K562 (cell line): ENCODE results near the gene GCDH. TPM values are rescaled to one million over a fixed set of nuclear protein-coding genes. Genes with fewer than 3 reads are reported as not detected.

Source experiments
- BRCA1 ChIP-seq, 2 experiments: fragments of 450-650 bp in 1 of 2; sonication (generic) in 1 of 2; formaldehyde crosslinking in 1 of 2; IDR thresholded peaks; 2 replicates each; pipeline versions ENCODE4 v1.5.0 to v1.6.1; 2017 to 2020; ENCODE audit warnings: mild to moderate bottlenecking in 1 of 2, missing genetic modification reagents in 1 of 2
- FOXM1 ChIP-seq, 2 experiments: fragments of 450-650 bp in 1 of 2; sonication (generic) in 1 of 2; formaldehyde crosslinking in 1 of 2; IDR thresholded peaks; 2 replicates each; pipeline versions ENCODE4 v1.6.1 to v1.9.0; 2017 to 2022; ENCODE audit warnings: low read depth in 2 of 2, mild to moderate bottlenecking in 2 of 2, missing genetic modification reagents in 1 of 2, moderate library complexity in 1 of 2
- GTF2A2 ChIP-seq: IDR thresholded peaks from 2 replicates; pipeline ENCODE4 v1.6.1; 2016; ENCODE audit warnings: mild to moderate bottlenecking, missing genetic modification characterization, missing compliant biosample characterization
- PCBP1 ChIP-seq: fragments of 200-400 bp; formaldehyde crosslinking; IDR thresholded peaks from 2 replicates; pipeline ENCODE4 v1.6.1; 2018; ENCODE audit warnings: mild to moderate bottlenecking, low read depth, low read length; ENCODE audit not compliant: poor library complexity, severe bottlenecking
- RBM14 ChIP-seq: fragments of 200-400 bp; formaldehyde crosslinking; IDR thresholded peaks from 2 replicates; pipeline ENCODE4 v1.6.1; 2018; ENCODE audit warnings: low read depth, mild to moderate bottlenecking, low read length, moderate library complexity, borderline replicate concordance; ENCODE audit not compliant: insufficient read depth
- RCOR1 ChIP-seq, 2 experiments: IDR thresholded peaks; 2 replicates each; pipeline ENCODE4 v1.6.1; 2012; ENCODE audit warnings: low read depth in 2 of 2, low read length in 2 of 2, borderline replicate concordance in 1 of 2, improper control_type of control experiment in 1 of 2
- SMAD3 ChIP-seq: fragments of 450-650 bp; formaldehyde crosslinking; conservative IDR thresholded peaks from 2 replicates; pipeline ENCODE4 v1.4.0; 2020; ENCODE audit warnings: mild to moderate bottlenecking
- TARDBP ChIP-seq: fragments of 450-650 bp; IDR thresholded peaks from 2 replicates; pipeline ENCODE4 v1.6.1; 2016
- TCFL5 ChIP-seq: fragments of 250-450 bp; sonication (Bioruptor Pico); conservative IDR thresholded peaks from 2 replicates; pipeline ENCODE4 v1.6.1; 2021; ENCODE audit warnings: mild to moderate bottlenecking, moderate library complexity, matching md5 sums
- TEAD1 ChIP-seq, 2 experiments: fragments of 450-650 bp in 1 of 2; sonication (generic) in 1 of 2; formaldehyde crosslinking; IDR thresholded peaks; 2 replicates each; pipeline versions ENCODE4 v1.4.0 to v1.8.0; 2020 to 2022; ENCODE audit warnings: mild to moderate bottlenecking in 2 of 2, missing genetic modification reagents in 1 of 2
- TFAM ChIP-seq: fragments of 250-450 bp; sonication (Bioruptor Pico); conservative IDR thresholded peaks from 2 replicates; pipeline ENCODE4 v1.5.0; 2021; ENCODE audit warnings: mild to moderate bottlenecking, moderate library complexity
- ZNF239 ChIP-seq: fragments of 250-450 bp; sonication (Bioruptor Pico); IDR thresholded peaks from 2 replicates; pipeline ENCODE4 v1.4.0; 2020; ENCODE audit warnings: mild to moderate bottlenecking
- ZNF354B ChIP-seq: fragments of 250-450 bp; sonication (Bioruptor Pico); IDR thresholded peaks from 2 replicates; pipeline ENCODE4 v1.4.0; 2020
- ZNF445 ChIP-seq: fragments of 250-450 bp; sonication (Bioruptor Pico); IDR thresholded peaks from 2 replicates; pipeline ENCODE4 v1.4.0; 2020; ENCODE audit warnings: low read depth, mild to moderate bottlenecking, moderate library complexity
- ZNF583 ChIP-seq: fragments of 250-450 bp; sonication (Bioruptor Pico); IDR thresholded peaks from 2 replicates; pipeline ENCODE4 v1.4.0; 2020
- polyA plus RNA-seq, 8 experiments: library from polyadenylated mRNA; depleted of rRNA in 4 of 8; stranded (reverse) in 5 of 8; unstranded in 3 of 8; fragments of >200 nt; fragmentation: Nextera tagmentation in 2 of 8; fragmentation: Illumina TruSeq in 1 of 8; extraction: Ambion mirVana in 2 of 8; extraction: Trizol in 1 of 8; gene quantifications; 2 replicates each; pipeline versions ENCODE4 v1.2.1 to v1.2.3, GENCODE V29; 2011 to 2014; ENCODE audit warnings: inconsistent platforms in 1 of 8, missing spikeins in 1 of 8
- total RNA-seq, 7 experiments: library from RNA; depleted of rRNA in 6 of 7; stranded (reverse); fragments of >200 nt in 6 of 7; fragmentation: Illumina TruSeq in 2 of 7; extraction: Trizol in 2 of 7; gene quantifications; 2 replicates each; pipeline versions ENCODE4 v1.2.1 to v1.2.3, GENCODE V29; 2011 to 2021; ENCODE audit warnings: low replicate concordance in 1 of 7
- TF ChIP-seq, protein P1 (sequence below): fragments of 450-650 bp; IDR thresholded peaks from 2 replicates; pipeline ENCODE4 v1.6.1; 2016; ENCODE audit warnings: low read depth, mild to moderate bottlenecking, moderate library complexity
- TF ChIP-seq, protein P2 (sequence below): sonication (generic); formaldehyde crosslinking; IDR thresholded peaks from 2 replicates; pipeline ENCODE4 v1.8.0; 2022; ENCODE audit warnings: missing genetic modification reagents, mild to moderate bottlenecking, moderate library complexity, borderline replicate concordance
- TF ChIP-seq, protein P3 (sequence below): fragments of 450-650 bp; conservative IDR thresholded peaks from 2 replicates; pipeline ENCODE4 v1.6.1; 2016; ENCODE audit warnings: missing genetic modification characterization, low read depth, mild to moderate bottlenecking, missing compliant biosample characterization, moderate library complexity
- TF ChIP-seq, protein P4 (sequence below): sonication (generic); formaldehyde crosslinking; IDR thresholded peaks from 2 replicates; pipeline ENCODE4 v1.8.1; 2023; ENCODE audit warnings: mild to moderate bottlenecking, missing genetic modification reagents, moderate library complexity
- TF ChIP-seq, protein P5 (sequence below): fragments of 450-650 bp; formaldehyde crosslinking; conservative IDR thresholded peaks from 2 replicates; pipeline ENCODE4 v1.4.0; 2022; ENCODE audit warnings: mild to moderate bottlenecking, missing genetic modification characterization
- TF ChIP-seq, protein P6 (sequence below): fragments of 250-450 bp; sonication (Bioruptor Pico); IDR thresholded peaks from 2 replicates; pipeline ENCODE4 v1.4.0; 2020

The GCDH gene
- total and polyA plus RNA-seq, 9 of the 15 experiments (the other 6 are each of a cell fraction or from before 2014, with no cell fraction given), result 2.9 to 50.8 (median 19.1) TPM

DNA sequence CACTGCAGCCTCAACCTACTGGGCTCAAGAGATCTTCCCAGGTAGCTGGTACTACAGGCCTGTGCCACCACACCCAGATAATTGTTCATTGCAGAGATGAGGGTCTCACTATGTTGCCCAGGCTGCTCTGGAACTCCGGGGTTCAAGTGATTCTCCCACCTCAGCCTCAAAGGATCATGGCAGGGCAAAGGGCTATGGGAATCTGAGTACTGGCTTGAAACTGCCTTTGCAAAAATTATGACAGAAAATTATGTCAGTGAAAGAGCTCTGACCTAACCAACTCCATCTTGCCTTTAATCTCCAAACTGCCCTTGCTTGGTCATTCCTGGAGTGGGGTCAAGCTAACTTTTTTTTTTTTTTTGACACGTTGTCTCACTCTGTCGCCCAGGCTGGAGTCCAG is 8.4 kb upstream of the GCDH start (continued):
- TF ChIP-seq ZNF239 (CRISPR knock-in tag) (peak; percentile 44; the same call in 1 of the 2 replicates), GTF2A2 (tag) (peak; percentile 80), TARDBP (no peak), RBM14 (no peak), RCOR1 (IDR thresholded peaks at IDR 0.05; ENCODE audit: borderline replicate concordance in 1 of 2, low read depth in 2 of 2, low read length in 2 of 2) (no peak), SMAD3 (CRISPR knock-in tag) (no peak), ZNF445 (CRISPR knock-in tag) (peak; percentile 72; the same call in 1 of the 2 replicates), TCFL5 (CRISPR knock-in tag) (0 out of 2 replicates have a peak, but pooled peaks have one; percentile 41), TEAD1 (CRISPR knock-in tag; IDR thresholded peaks at IDR 0.05) (peak in 1 of 2 experiments; percentile 63; a peak in 1 of 4 replicates), BRCA1 (IDR thresholded peaks at IDR 0.05) (no peak), BRCA1 (CRISPR knock-in tag; IDR thresholded peaks at IDR 0.05) (no peak), PCBP1 (no peak), ZNF583 (peak; percentile 92), FOXM1 (IDR thresholded peaks at IDR 0.05; ENCODE audit: low read depth) (no peak), FOXM1 (CRISPR knock-in tag; IDR thresholded peaks at IDR 0.05; ENCODE audit: low read depth) (no peak), ZNF354B (0 out of 2 replicates have a peak, but pooled peaks have one; percentile 37), TFAM (CRISPR knock-in tag) (no peak)
- TF ChIP-seq, protein P1, sequence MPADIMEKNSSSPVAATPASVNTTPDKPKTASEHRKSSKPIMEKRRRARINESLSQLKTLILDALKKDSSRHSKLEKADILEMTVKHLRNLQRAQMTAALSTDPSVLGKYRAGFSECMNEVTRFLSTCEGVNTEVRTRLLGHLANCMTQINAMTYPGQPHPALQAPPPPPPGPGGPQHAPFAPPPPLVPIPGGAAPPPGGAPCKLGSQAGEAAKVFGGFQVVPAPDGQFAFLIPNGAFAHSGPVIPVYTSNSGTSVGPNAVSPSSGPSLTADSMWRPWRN, result no peak
- TF ChIP-seq, protein P2, sequence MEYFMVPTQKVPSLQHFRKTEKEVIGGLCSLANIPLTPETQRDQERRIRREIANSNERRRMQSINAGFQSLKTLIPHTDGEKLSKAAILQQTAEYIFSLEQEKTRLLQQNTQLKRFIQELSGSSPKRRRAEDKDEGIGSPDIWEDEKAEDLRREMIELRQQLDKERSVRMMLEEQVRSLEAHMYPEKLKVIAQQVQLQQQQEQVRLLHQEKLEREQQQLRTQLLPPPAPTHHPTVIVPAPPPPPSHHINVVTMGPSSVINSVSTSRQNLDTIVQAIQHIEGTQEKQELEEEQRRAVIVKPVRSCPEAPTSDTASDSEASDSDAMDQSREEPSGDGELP (CRISPR knock-in tag), result no peak
- TF ChIP-seq, protein P3, sequence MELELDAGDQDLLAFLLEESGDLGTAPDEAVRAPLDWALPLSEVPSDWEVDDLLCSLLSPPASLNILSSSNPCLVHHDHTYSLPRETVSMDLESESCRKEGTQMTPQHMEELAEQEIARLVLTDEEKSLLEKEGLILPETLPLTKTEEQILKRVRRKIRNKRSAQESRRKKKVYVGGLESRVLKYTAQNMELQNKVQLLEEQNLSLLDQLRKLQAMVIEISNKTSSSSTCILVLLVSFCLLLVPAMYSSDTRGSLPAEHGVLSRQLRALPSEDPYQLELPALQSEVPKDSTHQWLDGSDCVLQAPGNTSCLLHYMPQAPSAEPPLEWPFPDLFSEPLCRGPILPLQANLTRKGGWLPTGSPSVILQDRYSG (tag), result peak; percentile 92
- TF ChIP-seq, protein P4, sequence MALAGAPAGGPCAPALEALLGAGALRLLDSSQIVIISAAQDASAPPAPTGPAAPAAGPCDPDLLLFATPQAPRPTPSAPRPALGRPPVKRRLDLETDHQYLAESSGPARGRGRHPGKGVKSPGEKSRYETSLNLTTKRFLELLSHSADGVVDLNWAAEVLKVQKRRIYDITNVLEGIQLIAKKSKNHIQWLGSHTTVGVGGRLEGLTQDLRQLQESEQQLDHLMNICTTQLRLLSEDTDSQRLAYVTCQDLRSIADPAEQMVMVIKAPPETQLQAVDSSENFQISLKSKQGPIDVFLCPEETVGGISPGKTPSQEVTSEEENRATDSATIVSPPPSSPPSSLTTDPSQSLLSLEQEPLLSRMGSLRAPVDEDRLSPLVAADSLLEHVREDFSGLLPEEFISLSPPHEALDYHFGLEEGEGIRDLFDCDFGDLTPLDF (CRISPR knock-in tag), result no peak
- TF ChIP-seq, protein P5, sequence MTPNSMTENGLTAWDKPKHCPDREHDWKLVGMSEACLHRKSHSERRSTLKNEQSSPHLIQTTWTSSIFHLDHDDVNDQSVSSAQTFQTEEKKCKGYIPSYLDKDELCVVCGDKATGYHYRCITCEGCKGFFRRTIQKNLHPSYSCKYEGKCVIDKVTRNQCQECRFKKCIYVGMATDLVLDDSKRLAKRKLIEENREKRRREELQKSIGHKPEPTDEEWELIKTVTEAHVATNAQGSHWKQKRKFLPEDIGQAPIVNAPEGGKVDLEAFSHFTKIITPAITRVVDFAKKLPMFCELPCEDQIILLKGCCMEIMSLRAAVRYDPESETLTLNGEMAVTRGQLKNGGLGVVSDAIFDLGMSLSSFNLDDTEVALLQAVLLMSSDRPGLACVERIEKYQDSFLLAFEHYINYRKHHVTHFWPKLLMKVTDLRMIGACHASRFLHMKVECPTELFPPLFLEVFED (CRISPR knock-in tag), result 0 out of 2 replicates have a peak, but pooled peaks have one; percentile 34
- TF ChIP-seq, protein P6, sequence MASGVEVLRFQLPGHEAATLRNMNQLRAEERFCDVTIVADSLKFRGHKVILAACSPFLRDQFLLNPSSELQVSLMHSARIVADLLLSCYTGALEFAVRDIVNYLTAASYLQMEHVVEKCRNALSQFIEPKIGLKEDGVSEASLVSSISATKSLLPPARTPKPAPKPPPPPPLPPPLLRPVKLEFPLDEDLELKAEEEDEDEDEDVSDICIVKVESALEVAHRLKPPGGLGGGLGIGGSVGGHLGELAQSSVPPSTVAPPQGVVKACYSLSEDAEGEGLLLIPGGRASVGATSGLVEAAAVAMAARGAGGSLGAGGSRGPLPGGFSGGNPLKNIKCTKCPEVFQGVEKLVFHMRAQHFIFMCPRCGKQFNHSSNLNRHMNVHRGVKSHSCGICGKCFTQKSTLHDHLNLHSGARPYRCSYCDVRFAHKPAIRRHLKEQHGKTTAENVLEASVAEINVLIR, result peak; percentile 49; the same call in 1 of the 2 replicates
